HG02571 (cell line): ENCODE results near the gene CHST12.
A peak's percentile ranks its signal among the peaks of the same experiment; 100 is the strongest.

Experiments
- ATAC-seq: cut with Tn5 transposase; IDR thresholded peaks from one replicate; pipeline ENCODE4 v1.9.1; 2021; ENCODE audit warnings: mild to moderate bottlenecking, moderate library complexity; ENCODE audit not compliant: unreplicated experiment

The CHST12 gene

GRCh38 chr7:2403014-2403717 lies at the start of gene CHST12:
Gene CHST12, plus strand, starts transcription at chr7:2403611. Its CDS starts 29,029 bp downstream, at chr7:2432640.
- peak; percentile 46 for ATAC-seq

- peak; percentile 55 for ATAC-seq
Observed at GRCh38 chr7:2353936-2354185, 49.5 kb upstream of the CHST12 start.

- peak; percentile 75 for ATAC-seq
Observed at GRCh38 chr7:2354186-2354938, 49.0 kb upstream of the CHST12 start, which contains the start of gene EIF3B. Gene EIF3B, plus strand, starts transcription at chr7:2354827. Its CDS starts 95 bp downstream, at chr7:2354922.

- peak; percentile 9 for ATAC-seq
Observed at GRCh38 chr7:2354939-2355704, 48.3 kb upstream of the CHST12 start.

GRCh38 chr7:2355705-2356008 lies 47.8 kb upstream of the CHST12 start:
- no peak for ATAC-seq

GRCh38 chr7:2357165-2357564 lies 46.2 kb upstream of the CHST12 start:
- no peak for ATAC-seq

- ATAC-seq = no peak
Observed at GRCh38 chr7:2357571-2357970, 45.8 kb upstream of the CHST12 start.

GRCh38 chr7:2358968-2359527 lies 44.4 kb upstream of the CHST12 start:
- no peak for ATAC-seq

GRCh38 chr7:2359610-2360009 lies 43.8 kb upstream of the CHST12 start:
- ATAC-seq = no peak

GRCh38 chr7:2360796-2361195 lies 42.6 kb upstream of the CHST12 start:
- no peak for ATAC-seq

GRCh38 chr7:2362385-2363088 lies 40.9 kb upstream of the CHST12 start:
- ATAC-seq = no peak

- no peak for ATAC-seq
Observed at GRCh38 chr7:2369139-2369538, 34.3 kb upstream of the CHST12 start.

GRCh38 chr7:2371329-2371728 lies 32.1 kb upstream of the CHST12 start:
- ATAC-seq = no peak

GRCh38 chr7:2372724-2373123 lies 30.7 kb upstream of the CHST12 start:
- ATAC-seq = no peak

GRCh38 chr7:2373124-2373556 lies 30.3 kb upstream of the CHST12 start:
- no peak for ATAC-seq

- no peak for ATAC-seq
Observed at GRCh38 chr7:2373646-2374045, 29.8 kb upstream of the CHST12 start.

- no peak for ATAC-seq
Observed at GRCh38 chr7:2374401-2374800, 29.0 kb upstream of the CHST12 start.

GRCh38 chr7:2374830-2375728 lies 28.3 kb upstream of the CHST12 start:
- no peak for ATAC-seq

GRCh38 chr7:2376351-2377154 lies 26.9 kb upstream of the CHST12 start:
- ATAC-seq = no peak
